ENCODE measurements around the gene HOMER1. TPM values are rescaled to one million over a fixed set of nuclear protein-coding genes. Genes with fewer than 3 reads are reported as not detected.

HOMER1 gene
- total and polyA plus RNA-seq, 2 of the 4 experiments (the other 2 are of a cell fraction), result 1.9 to 6.8 TPM

DNA sequence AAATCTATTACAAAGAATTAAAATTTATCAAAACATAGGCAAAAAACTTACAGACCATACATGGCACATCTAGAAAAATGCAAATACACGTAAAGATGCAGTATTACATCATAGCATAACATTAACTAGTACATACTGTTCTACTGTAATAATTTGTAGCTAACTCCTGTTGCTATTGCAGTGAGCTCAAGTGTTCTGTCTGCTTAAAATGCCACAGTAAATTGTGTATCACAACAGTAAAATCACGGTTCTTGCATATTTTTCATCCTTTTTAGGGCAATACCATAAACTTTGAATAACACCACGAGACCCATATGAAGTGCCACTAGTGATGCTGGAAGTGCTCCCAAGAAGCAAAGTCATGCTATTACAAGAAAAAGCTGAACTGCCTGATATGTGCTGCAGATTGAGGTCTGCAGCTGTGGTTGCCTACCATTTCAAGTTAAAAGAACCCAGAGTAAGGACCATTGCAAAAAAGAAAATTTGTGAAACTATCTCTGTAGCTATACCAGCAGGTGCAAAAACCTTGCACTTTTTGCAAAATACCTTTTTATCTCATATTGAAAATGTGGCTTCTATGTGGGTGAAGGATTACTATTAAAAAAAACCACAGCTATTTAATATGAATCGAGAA lies 14.2 kb downstream of the HOMER1 start:
- Histone ChIP-seq H3K36me3 (ENCODE audit: control insufficient read depth, insufficient read depth, low read length) (no peaks in the 10 kb centered on the region), H3K9me1 (ENCODE audit: insufficient read depth, low read length) (peaks cover 4% of the 10 kb centered on the region; the same call in 1 of the 2 replicates), H3K4ac (ENCODE audit: low read depth, low read length) (no peak overlapping the region), H3K27me3 (ENCODE audit: control insufficient read depth, insufficient read depth, low read length) (no peaks in the 10 kb centered on the region), H3K4me3 (ENCODE audit: insufficient read depth, low read depth, low read length) (no peak overlapping the region), H2AFZ (replicated peaks; ENCODE audit: low read length, poor library complexity) (no peak overlapping the region), H2AK9ac (replicated peaks; ENCODE audit: low read depth, low read length, poor library complexity) (no peak overlapping the region), H3K79me1 (ENCODE audit: low read depth in 1 of 2, low read length in 2 of 2) (peaks cover 1 to 10% of the 10 kb centered on the region in 2 experiments), H4K20me1 (ENCODE audit: insufficient read depth, low read length) (no peaks in the 10 kb centered on the region), H2BK5ac (ENCODE audit: low read depth, low read length, poor library complexity, severe bottlenecking) (no peak overlapping the region), H3K27ac (ENCODE audit: insufficient read depth, low read length) (no peak overlapping the region), H3K18ac (ENCODE audit: low read depth, low read length) (no peak overlapping the region), H2BK20ac (ENCODE audit: low read depth, low read length) (no peak overlapping the region), H2AK5ac (ENCODE audit: low read depth, low read length) (no peak overlapping the region), H3K9ac (ENCODE audit: low read depth, low read length) (no peak overlapping the region), H3K14ac (replicated peaks; ENCODE audit: low read depth, low read length) (no peak overlapping the region), H3K23ac (ENCODE audit: low read depth, low read length) (no peak overlapping the region), H4K91ac (ENCODE audit: insufficient read depth, low read depth, low read length) (no peak overlapping the region), H4K5ac (ENCODE audit: low read depth, low read length) (no peak overlapping the region), H4K8ac (ENCODE audit: low read depth in 2 of 2, low read length in 2 of 2) (no peak overlapping the region), H2BK120ac (ENCODE audit: low read depth, low read length) (no peak overlapping the region), H3K4me1 (ENCODE audit: control insufficient read depth, insufficient read depth, low read length) (peaks cover 3% of the 10 kb centered on the region), H3K9me3 (ENCODE audit: control insufficient read depth, insufficient read depth, low read length) (no peaks in the 10 kb centered on the region), H2BK15ac (ENCODE audit: low read depth, low read length) (no peak overlapping the region), H3K56ac (ENCODE audit: extremely low read depth, insufficient read depth, low read length) (no peak overlapping the region), H3K4me2 (ENCODE audit: low read depth, low read length) (no peak overlapping the region)
- 78% methylated on average over 2 of the region's 4 CpGs; no CpG with 5 or more reads in 1 of the 2 experiments for WGBS, 2 experiments (ENCODE audit: extremely low coverage in 2 of 2, insufficient read length in 1 of 2)
- intact Hi-C loops (cut with micrococcal nuclease) (no loop called here), dilution Hi-C loops (cut with HindIII; ENCODE audit: low sequenced_read_pairs, unreplicated experiment) (no loop called here), in situ Hi-C loops (cut with MboI; ENCODE audit: low sequenced_read_pairs) (no loop called here)
- DNase-seq (no peak), ATAC-seq (ENCODE audit: low read depth) (no peak)
- CTCF ChIA-PET, result interaction anchor here (0.7 to 1.1 kb wide), 2 partner anchors 13 to 46 kb away, joined by 3 to 4 read pairs; no protein-coding TSS in a partner anchor
- 0 out of 2 replicates have a peak, but pooled peaks have one; percentile 2 for TF ChIP-seq CEBPB (IDR thresholded peaks at IDR 0.05; ENCODE audit: low read depth, low read length)
- no peak for TF ChIP-seq FOS (IDR thresholded peaks at IDR 0.05; ENCODE audit: low read depth, low read length)
- POLR2A ChIA-PET (ENCODE audit: unreplicated experiment), result no interaction called here
- no TSS peak for BruUV-seq (replicated peaks)
